Fibroblast of villous mesenchyme (primary cell): ENCODE data around the gene ZNF618. TPM values are rescaled to one million over a fixed set of nuclear protein-coding genes. Genes with fewer than 3 reads are reported as not detected.

Experiments used
- DNase-seq: peaks from one replicate; pipeline ENCODE4 v3.0.0-alpha.2; 2010; ENCODE audit warnings: low read depth
- H3K4me3 ChIP-seq: 2 replicates; pipeline ENCODE4 v1.5.1; 2011; ENCODE audit warnings: low read depth, mild to moderate bottlenecking, low read length
- CTCF ChIP-seq: IDR thresholded peaks from 2 replicates; pipeline ENCODE4 v1.5.1; 2012; ENCODE audit warnings: low read depth, mild to moderate bottlenecking, low read length; ENCODE audit not compliant: insufficient read depth
- total RNA-seq: library from RNA; depleted of rRNA; stranded (reverse); fragments of >200 nt; gene quantifications from 2 replicates; pipeline ENCODE4 v1.2.3, GENCODE V29; 2012

The ZNF618 gene
- total RNA-seq, 1 donor, result 12.5 TPM

- no peak for TF ChIP-seq CTCF
- no peak overlapping the region for H3K4me3 ChIP-seq
- no peak for DNase-seq
These were observed 207.6 kb downstream of the ZNF618 start for GRCh38 chr9:114083666-114084065.

GRCh38 chr9:114084282-114085073 is 208.4 kb downstream of the ZNF618 start:
- DNase-seq, result no peak
- no peak for TF ChIP-seq CTCF

GRCh38 chr9:114085387-114085789 is 209.3 kb downstream of the ZNF618 start:
- DNase-seq, result no peak
- TF ChIP-seq CTCF, result no peak
- no peak overlapping the region for H3K4me3 ChIP-seq

More at GRCh38 chr9:114084282-114085073, 208.4 kb downstream of the ZNF618 start:
- H3K4me3 ChIP-seq, result no peak overlapping the region

GRCh38 chr9:114086009-114086408 is 209.9 kb downstream of the ZNF618 start:
- TF ChIP-seq CTCF, result no peak
- no peak for DNase-seq
- no peak overlapping the region for H3K4me3 ChIP-seq

GRCh38 chr9:114086607-114087006 is 210.5 kb downstream of the ZNF618 start:
- no peak for DNase-seq
- TF ChIP-seq CTCF, result no peak
- H3K4me3 ChIP-seq, result no peak overlapping the region

GRCh38 chr9:114087721-114088120 is 211.6 kb downstream of the ZNF618 start:
- no peak for TF ChIP-seq CTCF
- no peak for DNase-seq
- H3K4me3 ChIP-seq, result no peak overlapping the region

DNA sequence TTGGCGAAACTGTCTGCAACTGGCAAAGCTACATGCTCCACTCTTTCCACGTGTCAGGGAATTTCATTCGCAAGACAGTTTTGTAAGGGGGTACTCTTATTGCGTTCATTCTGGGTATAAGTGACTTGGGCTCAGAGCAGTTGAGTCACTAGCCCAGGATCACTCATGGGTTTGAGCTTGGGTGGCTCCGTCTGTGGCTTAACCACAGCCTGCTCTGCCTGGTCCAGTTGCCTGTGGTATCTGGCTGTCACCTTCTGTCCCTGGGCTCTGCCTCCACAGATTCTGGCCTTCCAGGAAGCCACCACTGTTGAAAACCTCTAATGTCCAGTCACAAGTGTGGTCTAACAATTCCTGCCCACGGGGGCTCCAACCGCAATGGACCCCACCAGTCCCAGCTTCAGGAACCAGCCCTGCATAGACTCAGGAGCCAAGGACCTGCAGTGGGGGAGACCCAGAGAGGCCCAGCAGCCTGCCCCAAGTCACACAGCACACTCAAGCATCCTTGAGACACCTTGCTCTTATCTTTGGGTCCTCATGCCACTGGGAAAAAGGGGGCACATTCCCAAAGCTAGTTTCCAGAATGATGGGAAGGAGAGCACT is 212.6 kb downstream of the ZNF618 start:
- no peak overlapping the region for H3K4me3 ChIP-seq
- DNase-seq, result no peak
- TF ChIP-seq CTCF, result no peak
